ENCODE results near the gene TLX2. TPM values are rescaled to one million over a fixed set of nuclear protein-coding genes. Genes with fewer than 3 reads are reported as not detected.

The TLX2 gene
- total and polyA plus RNA-seq, 3 experiments from 2014 or later, result 0.37 to 0.60 TPM; not detected in 1

GRCh38 chr2:74551942-74552913 is 38.0 kb downstream of the TLX2 start:
- DNase-seq, result no peak
- peaks cover 0 to 2% (median 0%) of the 10 kb centered on the region in 5 donors for H3K9me3 Mint-ChIP-seq
- no peak overlapping the region for H3K27ac ChIP-seq (ENCODE audit: low read depth, low read length)
- no peaks in the 10 kb centered on the region for H3K9me3 ChIP-seq (ENCODE audit: low read length)
- POLR2A ChIA-PET, result no interaction called here
- peak overlapping the region; percentile 22 to 98 (median 74) for H3K4me3 Mint-ChIP-seq
- no peaks in the 10 kb centered on the region for H3K36me3 ChIP-seq (ENCODE audit: insufficient read depth, low read length)
- peak overlapping the region in 6 of 8 donors; percentile 17 to 89 (median 74) for H3K27ac Mint-ChIP-seq
- H3K4me3 ChIP-seq (ENCODE audit: low read length), result no peak overlapping the region
- H3K36me3 Mint-ChIP-seq, result peaks cover 0 to 19% (median 0%) of the 10 kb centered on the region in 3 donors
- peaks cover 20% of the 10 kb centered on the region for H3K4me1 ChIP-seq (ENCODE audit: insufficient read depth, low read length)
- CTCF ChIA-PET, result interaction anchor here (0.7 to 1.5 kb wide), 2 partner anchors 20 to 69 kb away, joined by 3 to 5 read pairs; partner anchors contain the start of genes CCDC142 and TTC31
- peaks cover 24% of the 10 kb centered on the region for H3K27me3 ChIP-seq (ENCODE audit: insufficient read depth, low read length, poor library complexity, severe bottlenecking)
- peaks cover 11 to 36% (median 19%) of the 10 kb centered on the region in 3 donors for H3K4me1 Mint-ChIP-seq
- H3K27me3 Mint-ChIP-seq, result peaks cover 30 to 36% of the 10 kb centered on the region in 2 donors

DNA sequence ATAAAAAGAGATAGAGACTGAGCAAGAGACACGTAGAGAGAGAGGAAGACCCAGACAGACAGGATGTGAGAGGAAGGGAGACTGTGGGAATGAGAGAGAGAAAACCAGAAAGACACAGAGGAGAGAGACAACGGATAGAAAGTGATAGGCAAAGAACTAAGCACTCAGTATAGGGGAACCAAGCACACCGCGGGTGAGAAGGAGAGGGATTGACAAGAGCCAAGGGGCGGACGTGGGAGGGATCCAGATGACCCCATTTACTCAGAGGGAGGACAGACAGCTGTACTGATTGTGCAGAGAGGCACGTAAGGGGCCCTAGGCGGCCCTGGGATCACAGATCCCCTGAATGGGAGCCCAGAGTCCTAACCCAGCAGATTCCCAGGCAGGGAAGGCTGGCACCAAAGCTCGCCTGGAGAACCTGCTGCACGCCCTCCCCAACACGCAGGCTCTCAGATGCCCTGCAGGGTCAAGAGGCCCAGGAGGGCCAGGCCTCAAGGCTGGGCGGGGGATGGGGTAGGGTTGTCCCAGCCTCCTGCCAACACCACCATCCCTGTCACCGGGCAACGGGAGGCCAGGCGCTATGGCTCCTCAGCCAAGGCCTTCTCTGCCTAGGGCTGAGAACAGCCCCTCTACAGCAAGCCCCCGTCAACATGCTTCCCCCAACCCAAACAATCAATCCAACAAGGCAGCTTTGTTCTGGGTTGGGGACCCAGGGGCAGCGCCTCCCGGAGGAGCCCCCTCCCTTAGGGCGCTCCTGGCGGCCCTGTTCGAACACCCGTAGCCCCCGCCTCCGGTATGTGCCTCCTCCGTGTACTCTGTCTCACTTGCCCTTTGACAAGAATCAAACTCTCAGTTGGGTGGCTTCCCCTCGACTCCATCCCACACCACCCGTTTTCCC is 38.9 kb downstream of the TLX2 start:
- Histone ChIP-seq H3K9me3 (ENCODE audit: low read length) (no peaks in the 10 kb centered on the region), H3K36me3 (ENCODE audit: insufficient read depth, low read length) (no peaks in the 10 kb centered on the region), H3K27me3 (ENCODE audit: insufficient read depth, low read length, poor library complexity, severe bottlenecking) (peaks cover 20% of the 10 kb centered on the region), H3K27ac (ENCODE audit: low read depth, low read length) (peak overlapping the region; percentile 79), H3K4me3 (ENCODE audit: low read length) (no peak overlapping the region), H3K4me1 (ENCODE audit: insufficient read depth, low read length) (peaks cover 20% of the 10 kb centered on the region)
- peaks cover 0 to 2% (median 0%) of the 10 kb centered on the region in 5 donors for H3K9me3 Mint-ChIP-seq
- POLR2A ChIA-PET, result no interaction called here
- H3K4me1 Mint-ChIP-seq, result peaks cover 7 to 34% (median 19%) of the 10 kb centered on the region in 3 donors
- peaks cover 0 to 22% (median 0%) of the 10 kb centered on the region in 3 donors for H3K36me3 Mint-ChIP-seq
- H3K4me3 Mint-ChIP-seq, result peak overlapping the region; percentile 75 to 98 (median 79)
- CTCF ChIA-PET, result no interaction called here
- peak overlapping the region; percentile 64 to 89 (median 83) for H3K27ac Mint-ChIP-seq
- peaks cover 23 to 28% of the 10 kb centered on the region in 2 donors for H3K27me3 Mint-ChIP-seq
- no peak for DNase-seq

DNA sequence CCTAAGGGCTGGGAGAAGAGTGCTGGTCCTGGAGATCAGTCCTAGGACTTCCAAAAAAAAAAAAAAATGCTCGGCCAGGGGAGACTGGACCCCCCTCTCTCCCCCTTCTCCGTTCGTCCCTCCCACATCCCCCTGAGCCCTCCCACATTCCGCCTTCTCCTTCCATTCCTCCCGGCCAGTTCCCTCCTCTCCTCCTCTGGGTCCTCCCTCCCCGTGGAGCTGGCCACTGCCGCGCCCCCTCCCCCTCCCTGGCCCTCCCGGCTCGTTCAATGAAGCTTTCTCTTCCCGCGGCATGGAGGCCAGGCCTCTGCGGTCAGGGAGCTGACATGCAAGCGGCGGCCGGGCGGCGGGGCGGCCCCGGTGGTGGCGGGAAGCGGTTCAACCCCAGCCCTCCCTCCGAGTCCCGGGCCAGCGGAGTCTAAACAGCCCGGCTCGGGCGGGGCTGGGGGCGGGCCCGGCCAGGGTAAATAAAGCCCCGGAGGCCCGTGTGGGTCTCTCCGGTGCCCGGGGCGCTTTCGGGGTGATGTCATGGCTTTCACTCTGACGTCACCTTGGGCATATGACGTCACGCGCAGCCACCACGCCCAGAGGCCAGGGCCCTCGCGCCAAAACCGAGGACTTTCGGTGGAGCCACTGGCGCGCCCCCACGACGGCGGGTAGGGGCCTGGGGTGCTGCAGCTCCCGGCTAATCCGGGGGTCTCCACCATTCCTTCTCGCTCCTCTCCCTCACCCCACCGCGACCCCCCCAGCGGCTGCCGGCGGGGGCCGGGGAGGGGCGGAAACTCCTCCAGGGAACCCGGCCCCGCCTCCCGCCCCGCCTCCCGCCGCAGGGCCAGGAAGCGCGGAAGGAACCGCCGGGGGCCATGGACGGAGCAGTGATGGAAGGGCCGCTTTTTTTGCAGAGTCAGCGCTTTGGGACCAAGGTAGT is 39.9 kb downstream of the TLX2 start, which contains the start of the genes DOK1 and LOXL3:
DOK1 (plus strand) TSS at position 829 of the 928 bp plus-strand sequence; CDS start at position 864, 35 bp downstream.
LOXL3 (minus strand) TSS at position 51 of the 928 bp plus-strand sequence. CDS start 1,308 bp downstream, outside the sequence.
- no peaks in the 10 kb centered on the region for H3K36me3 ChIP-seq (ENCODE audit: insufficient read depth, low read length)
- peaks cover 14% of the 10 kb centered on the region for H3K4me1 ChIP-seq (ENCODE audit: insufficient read depth, low read length)
- H3K4me1 Mint-ChIP-seq, result peaks cover 4 to 29% (median 16%) of the 10 kb centered on the region in 3 donors
- H3K4me3 ChIP-seq (ENCODE audit: low read length), result peak within 1 kb of the TSS; percentile 95
- H3K27me3 ChIP-seq (ENCODE audit: insufficient read depth, low read length, poor library complexity, severe bottlenecking), result peaks cover 10% of the 10 kb centered on the region
- peaks cover 0 to 2% (median 0%) of the 10 kb centered on the region in 5 donors for H3K9me3 Mint-ChIP-seq
- ChIA-PET CTCF (interaction anchor here (1.0 kb wide), 1 partner anchor 163 kb away, joined by 3 read pairs; no protein-coding TSS in a partner anchor), POLR2A (no interaction called here)
- peak within 1 kb of the TSS; percentile 84 to 99 (median 92) for H3K27ac Mint-ChIP-seq
- peaks cover 18 to 24% of the 10 kb centered on the region in 2 donors for H3K27me3 Mint-ChIP-seq
- peaks cover 0 to 22% (median 0%) of the 10 kb centered on the region in 3 donors for H3K36me3 Mint-ChIP-seq
- peak within 1 kb of the TSS; percentile 79 for H3K27ac ChIP-seq (ENCODE audit: low read depth, low read length)
- peak within 1 kb of the TSS; percentile 93 to 99 (median 97) for H3K4me3 Mint-ChIP-seq
- DNase-seq, result peak; percentile 79 to 88 (median 83)
- H3K9me3 ChIP-seq (ENCODE audit: low read length), result no peaks in the 10 kb centered on the region

DNA sequence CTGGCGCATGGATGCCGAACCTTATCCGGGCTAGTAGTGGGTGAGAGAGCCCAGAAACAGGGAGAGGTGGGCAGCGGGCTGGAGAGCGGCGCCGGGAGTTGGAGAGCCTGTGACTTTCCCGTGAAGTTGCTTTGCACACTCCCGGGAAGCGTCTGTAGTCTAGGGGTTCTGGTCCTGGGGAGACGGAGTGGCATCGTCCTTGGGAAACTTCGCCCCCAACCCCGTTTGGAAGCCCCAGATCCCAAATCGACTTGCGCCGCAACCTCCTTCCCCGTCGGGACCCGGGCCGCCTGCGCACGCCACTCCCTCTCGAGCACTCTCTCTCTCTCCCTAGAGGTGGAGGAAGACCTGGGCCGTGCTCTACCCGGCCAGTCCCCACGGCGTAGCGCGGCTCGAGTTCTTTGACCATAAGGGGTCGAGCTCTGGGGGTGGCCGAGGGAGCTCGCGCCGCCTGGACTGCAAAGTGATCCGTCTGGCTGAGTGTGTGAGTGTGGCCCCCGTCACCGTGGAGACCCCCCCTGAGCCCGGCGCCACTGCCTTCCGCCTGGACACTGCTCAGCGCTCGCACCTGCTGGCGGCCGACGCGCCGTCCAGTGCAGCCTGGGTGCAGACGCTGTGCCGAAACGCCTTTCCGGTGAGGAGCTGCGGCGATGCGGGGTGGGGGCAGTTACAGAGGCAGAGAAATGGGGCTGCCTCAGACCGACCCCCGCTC is 40.7 kb downstream of the TLX2 start:
- POLR2A ChIA-PET, result no interaction called here
- H3K9me3 Mint-ChIP-seq, result peaks cover 0 to 2% (median 0%) of the 10 kb centered on the region in 5 donors
- H3K36me3 Mint-ChIP-seq, result peaks cover 0 to 22% (median 0%) of the 10 kb centered on the region in 3 donors
- H3K4me1 Mint-ChIP-seq, result peaks cover 4 to 24% (median 16%) of the 10 kb centered on the region in 3 donors
- CTCF ChIA-PET, result interaction anchor here (1.0 kb wide), 1 partner anchor 164 kb away, joined by 3 read pairs; no protein-coding TSS in a partner anchor
- Histone ChIP-seq H3K36me3 (ENCODE audit: insufficient read depth, low read length) (no peaks in the 10 kb centered on the region), H3K9me3 (ENCODE audit: low read length) (no peaks in the 10 kb centered on the region), H3K27ac (ENCODE audit: low read depth, low read length) (peak overlapping the region; percentile 79), H3K4me3 (ENCODE audit: low read length) (peak overlapping the region; percentile 95), H3K4me1 (ENCODE audit: insufficient read depth, low read length) (peaks cover 8% of the 10 kb centered on the region), H3K27me3 (ENCODE audit: insufficient read depth, low read length, poor library complexity, severe bottlenecking) (peaks cover 2% of the 10 kb centered on the region)
- peak in 4 of 5 donors; percentile 34 to 59 (median 39) for DNase-seq
- H3K27ac Mint-ChIP-seq, result peak overlapping the region; percentile 84 to 99 (median 92)
- H3K4me3 Mint-ChIP-seq, result peak overlapping the region; percentile 93 to 99 (median 97)
- H3K27me3 Mint-ChIP-seq, result peaks cover 12 to 16% of the 10 kb centered on the region in 2 donors

- H3K4me3 ChIP-seq (ENCODE audit: low read length), result peak overlapping the region; percentile 95
Observed at GRCh38 chr2:74555610-74556103, 41.4 kb downstream of the TLX2 start.

DNA sequence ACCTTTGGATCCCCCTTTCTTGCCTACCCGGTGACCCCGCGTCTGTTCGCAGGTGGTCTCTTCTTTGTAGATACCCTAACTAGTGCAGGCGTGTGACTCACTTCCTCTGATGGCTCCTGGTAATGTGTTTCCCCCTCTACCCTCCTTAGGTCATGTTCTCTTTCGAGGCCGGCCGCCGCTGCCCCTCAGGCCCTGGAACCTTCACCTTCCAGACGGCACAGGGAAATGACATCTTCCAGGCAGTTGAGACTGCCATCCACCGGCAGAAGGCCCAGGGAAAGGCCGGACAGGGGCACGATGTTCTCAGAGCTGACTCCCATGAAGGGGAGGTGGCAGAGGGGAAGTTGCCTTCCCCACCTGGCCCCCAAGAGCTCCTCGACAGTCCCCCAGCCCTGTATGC is 41.9 kb downstream of the TLX2 start:
- no peaks in the 10 kb centered on the region for H3K9me3 ChIP-seq (ENCODE audit: low read length)
- POLR2A ChIA-PET, result no interaction called here
- H3K27ac ChIP-seq (ENCODE audit: low read depth, low read length), result peak overlapping the region; percentile 79

More at GRCh38 chr2:74555610-74556103, 41.4 kb downstream of the TLX2 start:
- Mint-ChIP-seq H3K9me3 (peaks cover 0 to 2% (median 0%) of the 10 kb centered on the region in 5 donors), H3K27ac (peak overlapping the region; percentile 29 to 96 (median 84)), H3K4me3 (peak overlapping the region; percentile 93 to 99 (median 97)), H3K4me1 (peaks cover 4 to 28% (median 18%) of the 10 kb centered on the region in 3 donors), H3K27me3 (peaks cover 11 to 16% of the 10 kb centered on the region in 2 donors), H3K36me3 (peaks cover 0 to 22% (median 0%) of the 10 kb centered on the region in 3 donors)
- Histone ChIP-seq H3K27ac (ENCODE audit: low read depth, low read length) (peak overlapping the region; percentile 79), H3K36me3 (ENCODE audit: insufficient read depth, low read length) (no peaks in the 10 kb centered on the region), H3K9me3 (ENCODE audit: low read length) (no peaks in the 10 kb centered on the region), H3K27me3 (ENCODE audit: insufficient read depth, low read length, poor library complexity, severe bottlenecking) (no peaks in the 10 kb centered on the region), H3K4me1 (ENCODE audit: insufficient read depth, low read length) (peaks cover 8% of the 10 kb centered on the region)
- DNase-seq, result no peak
- POLR2A ChIA-PET, result no interaction called here
- CTCF ChIA-PET, result no interaction called here

More for the DNA sequence above, 41.9 kb downstream of the TLX2 start:
- Histone ChIP-seq H3K4me1 (ENCODE audit: insufficient read depth, low read length) (peaks cover 8% of the 10 kb centered on the region), H3K36me3 (ENCODE audit: insufficient read depth, low read length) (no peaks in the 10 kb centered on the region), H3K4me3 (ENCODE audit: low read length) (no peak overlapping the region), H3K27me3 (ENCODE audit: insufficient read depth, low read length, poor library complexity, severe bottlenecking) (no peaks in the 10 kb centered on the region)
- Mint-ChIP-seq H3K9me3 (peaks cover 0 to 2% (median 0%) of the 10 kb centered on the region in 5 donors), H3K4me3 (peak overlapping the region; percentile 50 to 99 (median 97)), H3K4me1 (peaks cover 4 to 28% (median 18%) of the 10 kb centered on the region in 3 donors), H3K36me3 (peaks cover 0 to 22% (median 0%) of the 10 kb centered on the region in 3 donors), H3K27me3 (peaks cover 8 to 16% of the 10 kb centered on the region in 2 donors), H3K27ac (peak overlapping the region in 3 of 8 donors; percentile 28 to 96 (median 60))
- CTCF ChIA-PET, result no interaction called here
- no peak for DNase-seq
